NCI-H774 (cell line): ENCODE measurements around the gene FIBCD1.

ENCODE experiments used
- DNase-seq: peaks from one replicate; lab custom pipeline; 2025; lab: John Stamatoyannopoulos, UW

The FIBCD1 gene

DNA sequence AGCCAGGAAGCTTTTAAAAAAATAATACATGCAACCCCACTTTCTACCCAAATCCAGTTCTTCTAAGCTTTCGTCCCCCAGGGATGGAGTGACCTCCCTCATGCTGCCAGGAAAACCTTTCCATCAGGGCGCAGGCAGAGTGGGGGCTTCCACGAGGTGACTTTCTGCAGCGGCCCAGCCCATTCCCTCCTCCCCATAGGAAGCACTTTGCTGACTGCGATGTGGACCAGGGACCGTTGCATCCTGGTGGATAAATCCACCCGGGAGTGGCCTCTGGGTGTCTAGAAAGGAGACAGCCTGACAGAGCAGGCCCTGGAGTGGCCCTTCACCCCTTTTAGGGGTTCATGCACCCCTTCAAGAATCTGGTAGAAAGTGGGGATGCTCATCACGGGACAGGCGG lies 44.0 kb downstream of the FIBCD1 start:
- no peak for DNase-seq

- no peak for DNase-seq
Measured at GRCh38 chr9:130894546-130894945, 44.5 kb downstream of the FIBCD1 start.

GRCh38 chr9:130893341-130894101 lies 45.5 kb downstream of the FIBCD1 start:
- DNase-seq, result no peak

DNA sequence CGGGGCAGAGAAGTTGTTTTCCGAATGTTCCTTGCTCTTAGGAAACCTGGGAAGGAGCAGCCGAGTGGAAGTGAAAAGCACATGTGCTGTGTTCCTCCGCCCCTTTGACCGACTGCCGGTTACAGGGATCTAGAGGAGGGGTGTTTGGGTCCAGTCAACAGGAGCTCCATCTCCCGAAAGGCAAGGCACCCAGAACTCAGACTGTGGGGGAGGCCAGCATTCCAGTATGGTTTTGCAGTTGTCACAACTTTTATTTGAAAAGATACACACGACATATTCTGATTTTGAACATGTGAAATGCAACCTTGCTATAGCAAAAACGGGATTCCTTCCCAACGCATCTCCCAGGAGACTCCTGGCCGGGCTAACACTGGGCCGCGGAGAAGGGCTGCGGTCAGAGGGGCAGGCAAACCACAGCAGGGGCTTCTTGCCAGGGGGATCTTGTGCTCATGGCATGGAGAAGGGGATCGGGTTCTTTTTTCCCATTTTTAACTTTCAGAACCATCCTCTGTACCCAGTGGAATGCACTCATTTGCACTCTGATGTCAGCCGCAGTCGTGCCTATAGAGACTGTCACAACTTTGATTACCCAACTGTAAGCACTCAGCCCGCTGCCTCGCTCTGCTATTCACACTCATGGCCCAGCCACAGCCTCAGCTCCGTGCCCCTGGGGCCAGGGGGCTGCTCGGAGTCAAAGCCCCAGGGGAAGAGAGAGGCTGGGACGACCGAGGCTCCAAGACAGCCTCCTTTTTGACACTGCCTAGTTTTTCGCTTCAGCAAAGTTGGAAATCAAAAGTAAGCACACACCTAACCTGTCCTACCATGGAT lies 46.4 kb downstream of the FIBCD1 start:
- no peak for DNase-seq

GRCh38 chr9:130891688-130892476 lies 47.2 kb downstream of the FIBCD1 start:
- DNase-seq, result no peak

GRCh38 chr9:130890870-130891687 lies 48.0 kb downstream of the FIBCD1 start:
- DNase-seq, result no peak

- no peak for DNase-seq
Measured at GRCh38 chr9:130890124-130890523, 48.9 kb downstream of the FIBCD1 start.

- DNase-seq, result no peak
Measured at GRCh38 chr9:130888146-130888885, 50.7 kb downstream of the FIBCD1 start.

- DNase-seq, result no peak
Measured at GRCh38 chr9:130887494-130888144, 51.4 kb downstream of the FIBCD1 start.

- DNase-seq, result no peak
Measured at GRCh38 chr9:130886981-130887380, 52.1 kb downstream of the FIBCD1 start.

- no peak for DNase-seq
Measured at GRCh38 chr9:130885484-130886375, 53.3 kb downstream of the FIBCD1 start.

DNA sequence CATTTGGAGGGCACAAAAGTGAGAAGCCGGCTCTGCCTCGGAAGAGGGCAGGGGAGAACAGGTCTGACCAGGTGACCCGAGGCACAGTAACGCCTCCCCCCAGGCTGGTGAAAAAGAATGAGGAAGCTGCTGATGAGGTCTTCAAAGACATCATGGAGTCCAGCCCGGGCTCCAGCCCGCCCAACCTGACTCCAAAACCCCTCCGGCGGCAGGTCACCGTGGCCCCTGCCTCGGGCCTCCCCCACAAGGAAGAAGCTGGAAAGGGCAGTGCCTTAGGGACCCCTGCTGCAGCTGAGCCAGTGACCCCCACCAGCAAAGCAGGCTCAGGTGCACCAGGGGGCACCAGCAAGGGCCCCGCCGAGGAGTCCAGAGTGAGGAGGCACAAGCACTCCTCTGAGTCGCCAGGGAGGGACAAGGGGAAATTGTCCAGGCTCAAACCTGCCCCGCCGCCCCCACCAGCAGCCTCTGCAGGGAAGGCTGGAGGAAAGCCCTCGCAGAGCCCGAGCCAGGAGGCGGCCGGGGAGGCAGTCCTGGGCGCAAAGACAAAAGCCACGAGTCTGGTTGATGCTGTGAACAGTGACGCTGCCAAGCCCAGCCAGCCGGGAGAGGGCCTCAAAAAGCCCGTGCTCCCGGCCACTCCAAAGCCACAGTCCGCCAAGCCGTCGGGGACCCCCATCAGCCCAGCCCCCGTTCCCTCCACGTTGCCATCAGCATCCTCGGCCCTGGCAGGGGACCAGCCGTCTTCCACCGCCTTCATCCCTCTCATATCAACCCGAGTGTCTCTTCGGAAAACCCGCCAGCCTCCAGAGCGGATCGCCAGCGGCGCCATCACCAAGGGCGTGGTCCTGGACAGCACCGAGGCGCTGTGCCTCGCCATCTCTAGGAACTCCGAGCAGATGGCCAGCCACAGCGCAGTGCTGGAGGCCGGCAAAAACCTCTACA lies 54.2 kb downstream of the FIBCD1 start:
- no peak for DNase-seq

- DNase-seq, result no peak
Measured at GRCh38 chr9:130884111-130884531, 54.9 kb downstream of the FIBCD1 start.

GRCh38 chr9:130883479-130883878 lies 55.6 kb downstream of the FIBCD1 start:
- no peak for DNase-seq

DNA sequence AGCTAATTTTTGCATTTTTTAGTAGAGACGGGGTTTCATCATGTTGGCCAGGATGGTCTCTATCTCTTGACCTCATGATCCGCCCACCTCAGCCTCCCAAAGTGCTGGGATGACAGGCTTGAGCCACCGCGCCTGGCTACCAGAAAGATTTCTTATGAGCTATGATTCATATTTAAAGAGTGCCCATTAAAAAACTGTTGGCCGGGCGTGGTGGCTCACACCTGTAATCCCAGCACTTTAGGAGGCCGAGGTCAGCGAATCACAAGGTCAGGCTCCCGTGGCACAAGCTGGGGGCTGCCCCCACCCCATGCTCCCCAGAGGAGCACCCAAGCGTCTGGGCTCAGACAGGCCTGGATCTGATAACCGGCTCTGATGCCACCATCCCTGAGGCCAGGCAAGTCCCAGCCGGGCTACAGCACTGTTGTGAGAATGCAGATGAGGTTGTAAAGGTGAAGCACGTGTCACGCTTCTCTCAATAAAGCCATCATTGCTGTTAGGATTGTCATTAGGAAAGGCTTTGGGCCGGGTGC lies 56.3 kb downstream of the FIBCD1 start:
- no peak for DNase-seq

- no peak for DNase-seq
Measured at GRCh38 chr9:130881516-130881915, 57.5 kb downstream of the FIBCD1 start.

- no peak for DNase-seq
Measured at GRCh38 chr9:130880599-130881220, 58.3 kb downstream of the FIBCD1 start.
